Endothelial cell of umbilical vein (primary cell): Measurements from ENCODE around the gene DKK3. TPM values are rescaled to one million over a fixed set of nuclear protein-coding genes. Genes with fewer than 3 reads are reported as not detected.

Source experiments
- BruUV-seq: library from RNA; stranded (reverse); fragments of 400-500 nt; replicated peaks from 2 replicates; lab custom pipeline; 2021; lab: Mats Ljungman, UMichigan
- CTCF ChIA-PET: fragments of 300-600, 350-600 bp; sonication (Branson Sonifier 250); formaldehyde crosslinking; loops from one replicate; lab custom pipeline; 2021; ENCODE audit warnings: antibody characterized with exemption, inconsistent platforms; lab: Charles Lee
- POLR2A ChIA-PET: fragments of 300-600, 350-600 bp; sonication (Branson Sonifier 250); formaldehyde crosslinking; loops from one replicate; lab custom pipeline; 2021; ENCODE audit warnings: antibody characterized with exemption, inconsistent platforms; lab: Charles Lee
- DNase-seq: peaks from one replicate; pipeline ENCODE4 v3.0.0-alpha.2; 2011; ENCODE audit warnings: low read depth, low spot score
- FAIRE-seq: peaks from 2 replicates; lab custom pipeline; 2011; peaks lifted over from hg19 to GRCh38; lab: Jason Lieb, UNC
- H2AFZ ChIP-seq: 2 replicates; pipeline ENCODE4 v1.6.0; 2012; ENCODE audit warnings: low read depth, low read length, control low read depth, inconsistent platforms
- H3K27ac ChIP-seq: 2 replicates; pipeline ENCODE4 v1.5.1; 2011; ENCODE audit warnings: low read depth, mild to moderate bottlenecking, control low read depth, low read length, moderate library complexity; ENCODE audit not compliant: insufficient read depth
- H3K27me3 ChIP-seq, 2 experiments: 2 replicates each; pipeline versions ENCODE4 v1.6.0 to v1.6.1; 2011; ENCODE audit warnings: low read length in 2 of 2, mixed read lengths in 1 of 2; ENCODE audit not compliant: control insufficient read depth in 2 of 2, insufficient read depth in 2 of 2
- H3K36me3 ChIP-seq, 2 experiments: 2 replicates in 1 of 2; 3 replicates in 1 of 2; pipeline ENCODE4 v1.5.1; 2011; ENCODE audit warnings: low read length in 2 of 2, mild to moderate bottlenecking in 1 of 2, moderate library complexity in 1 of 2; ENCODE audit not compliant: control insufficient read depth in 2 of 2, insufficient read depth in 2 of 2; ENCODE audit errors: extremely low read depth in 1 of 2
- H3K4me1 ChIP-seq: 3 replicates; pipeline ENCODE4 v1.5.1; 2011; ENCODE audit warnings: mild to moderate bottlenecking, low read length; ENCODE audit not compliant: control insufficient read depth, insufficient read depth; ENCODE audit errors: extremely low read depth
- H3K4me2 ChIP-seq: 2 replicates; pipeline ENCODE4 v1.6.1; 2011; ENCODE audit warnings: low read length, control low read depth, mixed read lengths; ENCODE audit not compliant: insufficient read depth
- H3K4me3 ChIP-seq, 3 experiments: fragments of 200-600 bp in 1 of 3; sonication (generic), shearing (Covaris generic) in 1 of 3; replicated peaks in 1 of 3; 2 replicates each; pipeline ENCODE4 v1.5.1; 2011 to 2016; ENCODE audit warnings: control low read depth in 3 of 3, low read length in 3 of 3, mild to moderate bottlenecking in 2 of 3, inconsistent platforms in 1 of 3, low read depth in 1 of 3, moderate library complexity in 1 of 3; ENCODE audit not compliant: insufficient read depth in 1 of 3
- H3K79me2 ChIP-seq: 2 replicates; pipeline ENCODE4 v1.6.0; 2012; ENCODE audit warnings: low read length, inconsistent platforms; ENCODE audit not compliant: control insufficient read depth, insufficient read depth
- H3K9ac ChIP-seq: replicated peaks from 2 replicates; pipeline ENCODE3; 2011; ENCODE audit warnings: low read length, control low read depth; ENCODE audit not compliant: insufficient read depth; ENCODE audit errors: extremely low read depth
- H3K9me1 ChIP-seq: replicated peaks from 3 replicates; pipeline ENCODE4 v1.6.0; 2011; ENCODE audit warnings: mild to moderate bottlenecking, low read length; ENCODE audit not compliant: control insufficient read depth, insufficient read depth; ENCODE audit errors: extremely low read depth
- H3K9me3 ChIP-seq: replicated peaks from 2 replicates; pipeline ENCODE4 v1.5.1; 2012; ENCODE audit warnings: low read length, inconsistent platforms; ENCODE audit not compliant: control insufficient read depth, insufficient read depth
- H4K20me1 ChIP-seq: replicated peaks from 2 replicates; pipeline ENCODE3; 2011; ENCODE audit warnings: mild to moderate bottlenecking, low read length; ENCODE audit not compliant: control insufficient read depth, insufficient read depth; ENCODE audit errors: extremely low read depth
- CTCF ChIP-seq, 2 donors: IDR thresholded peaks; 1 replicate in 1 of 2; 2 replicates in 1 of 2; pipeline ENCODE4 v1.5.1; 2011; ENCODE audit warnings: low read length in 2 of 2, mild to moderate bottlenecking in 2 of 2, moderate library complexity in 2 of 2, control low read depth in 1 of 2, inconsistent platforms in 1 of 2, low read depth in 1 of 2; ENCODE audit not compliant: insufficient read depth in 1 of 2; ENCODE audit errors: extremely low read depth in 1 of 2
- EZH2 ChIP-seq: IDR thresholded peaks from 2 replicates; pipeline ENCODE4 v1.6.1; 2012; ENCODE audit warnings: borderline replicate concordance, low read depth, mild to moderate bottlenecking, moderate library complexity, low read length, inconsistent platforms; ENCODE audit not compliant: severe bottlenecking
- FOS ChIP-seq: IDR thresholded peaks from 2 replicates; pipeline ENCODE4 v1.6.1; 2011; ENCODE audit warnings: mild to moderate bottlenecking, low read length, moderate library complexity, borderline replicate concordance; ENCODE audit not compliant: insufficient read depth
- GATA2 ChIP-seq: IDR thresholded peaks from 2 replicates; pipeline ENCODE4 v1.7.0; 2011; ENCODE audit warnings: low read depth, mild to moderate bottlenecking, moderate library complexity, mixed read lengths, low read length; ENCODE audit not compliant: insufficient read length, insufficient read depth
- JUN ChIP-seq: IDR thresholded peaks from 2 replicates; pipeline ENCODE4 v1.6.1; 2011; ENCODE audit warnings: borderline replicate concordance, low read depth; ENCODE audit not compliant: insufficient read length, insufficient read depth
- MYC ChIP-seq: IDR thresholded peaks from one replicate; pipeline ENCODE4 v1.6.1; 2011; ENCODE audit warnings: mild to moderate bottlenecking, low read depth, low read length
- POLR2A ChIP-seq: IDR thresholded peaks from 2 replicates; pipeline ENCODE4 v1.6.1; 2012; ENCODE audit warnings: low read depth, mild to moderate bottlenecking, control low read depth, low read length
- POLR2AphosphoS5 ChIP-seq: IDR thresholded peaks from 2 replicates; pipeline ENCODE4 v1.6.1; 2012; ENCODE audit warnings: low read depth, mild to moderate bottlenecking, control low read depth, low read length, moderate library complexity; ENCODE audit not compliant: insufficient read depth
- dilution Hi-C: fragments of 300-500 bp; cut with MboI; formaldehyde crosslinking; loops from one replicate; pipeline ENCODE4 v1.15.0; 2019; ENCODE audit warnings: low sequenced_read_pairs; ENCODE audit not compliant: extremely low pct_ligation_motif_present
- intact Hi-C: fragments of 100-400 bp; cut with micrococcal nuclease; formaldehyde crosslinking; loops from one replicate; pipeline ENCODE4 v1.10.0; 2022
- polyA plus RNA-seq, 4 experiments: library from polyadenylated mRNA; depleted of rRNA in 3 of 4; stranded (reverse) in 3 of 4; unstranded in 1 of 4; fragments of >200 nt; gene quantifications; 2 replicates each; pipeline versions ENCODE4 v1.2.1 to v1.2.3, GENCODE V29; 2011 to 2012; ENCODE audit warnings: missing spikeins in 1 of 4
- total RNA-seq: library from RNA; stranded (reverse); gene quantifications from 2 replicates; pipeline ENCODE4 v1.2.3, GENCODE V29; 2021
- TF ChIP-seq, protein P1 (sequence below): IDR thresholded peaks from 2 replicates; pipeline ENCODE4 v1.6.1; 2011; ENCODE audit not compliant: insufficient read depth, insufficient read length

The DKK3 gene
- total and polyA plus RNA-seq, 2 donors (not counting 3 experiments of a cell fraction or from before 2014, with no cell fraction given): 131 to 335 TPM

DNA sequence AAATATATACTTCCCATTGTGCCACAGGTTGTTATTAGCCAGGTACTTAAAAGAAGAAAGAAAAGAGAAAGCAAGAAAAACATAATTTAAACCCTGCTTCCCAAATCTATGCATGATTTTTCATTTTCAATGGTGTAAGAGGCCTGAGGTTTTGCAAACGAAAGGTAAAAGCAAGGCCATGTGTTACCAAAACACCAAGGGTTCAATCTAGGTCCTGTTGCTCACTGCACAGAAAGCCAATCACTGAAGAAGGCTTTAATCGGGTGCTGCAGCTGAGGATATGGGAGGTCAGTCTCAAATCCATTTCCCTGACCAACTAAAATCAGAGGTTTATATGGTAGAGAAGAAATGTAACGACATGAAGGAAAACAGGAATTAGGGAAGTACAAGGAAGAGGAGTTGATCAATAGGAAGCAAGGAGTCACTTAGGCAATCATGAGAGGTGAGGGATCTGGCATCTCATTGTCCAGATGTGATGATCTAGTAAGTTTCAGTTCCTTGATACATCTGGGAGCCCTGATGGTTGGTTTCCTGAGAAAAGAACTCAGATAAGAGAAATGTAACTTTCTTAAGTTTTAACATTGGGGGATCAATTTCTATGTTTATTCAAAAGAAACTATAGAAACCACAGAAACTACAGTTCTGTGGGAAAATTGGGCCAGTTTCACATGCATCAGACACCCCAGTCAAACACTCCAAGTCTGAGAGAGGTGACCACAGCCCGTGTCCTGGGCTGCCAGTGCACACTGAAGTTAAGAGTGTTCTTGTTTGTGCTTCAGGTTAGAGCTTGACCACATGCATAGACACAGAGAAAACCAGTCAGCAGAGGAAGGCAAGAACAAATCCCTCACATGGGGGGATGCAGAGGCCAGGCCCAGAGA is 18.1 kb upstream of the DKK3 start:
- peaks cover 3% of the 10 kb centered on the region for H3K4me1 ChIP-seq
- no peak overlapping the region for H3K9ac ChIP-seq
- no peak overlapping the region for H3K4me2 ChIP-seq
- DNase-seq (no peak), FAIRE-seq (no peak)
- H3K27me3 ChIP-seq: no peaks in the 10 kb centered on the region
- H2AFZ ChIP-seq: no peak overlapping the region
- intact Hi-C loops (no loop called here), dilution Hi-C loops (no loop called here)
- CTCF ChIA-PET: interaction anchor here (1.2 kb wide), 2 partner anchors 18 to 26 kb away, joined by 3 to 5 read pairs; no protein-coding TSS in a partner anchor
- no peak for TF ChIP-seq POLR2A
- TF ChIP-seq MYC: no peak
- TF ChIP-seq GATA2: no peak
- no peak for TF ChIP-seq FOS
- TF ChIP-seq POLR2AphosphoS5: no peak
- no TSS peak for BruUV-seq
- H3K27ac ChIP-seq: no peak overlapping the region
- no peak overlapping the region for H3K4me3 ChIP-seq
- H4K20me1 ChIP-seq: no peaks in the 10 kb centered on the region
- POLR2A ChIA-PET: no interaction called here
- no peaks in the 10 kb centered on the region for H3K79me2 ChIP-seq
- H3K36me3 ChIP-seq: no peaks in the 10 kb centered on the region
- H3K9me3 ChIP-seq: no peaks in the 10 kb centered on the region
- H3K9me1 ChIP-seq: no peaks in the 10 kb centered on the region

GRCh38 chr11:12024254-12024926 is 16.0 kb upstream of the DKK3 start:
- Histone ChIP-seq H3K27me3 (no peaks in the 10 kb centered on the region), H3K4me3 (no peak overlapping the region), H3K9me1 (no peaks in the 10 kb centered on the region), H3K27ac (no peak overlapping the region), H3K4me1 (peaks cover 6% of the 10 kb centered on the region), H3K36me3 (no peaks in the 10 kb centered on the region), H3K9ac (no peak overlapping the region), H3K4me2 (no peak overlapping the region), H2AFZ (no peak overlapping the region), H3K9me3 (no peaks in the 10 kb centered on the region), H4K20me1 (no peaks in the 10 kb centered on the region), H3K79me2 (no peaks in the 10 kb centered on the region)
- dilution Hi-C loops: no loop called here
- FAIRE-seq (no peak), DNase-seq (no peak)
- CTCF ChIA-PET: interaction anchor here (1.8 kb wide), 1 partner anchor 20 kb away, joined by 5 read pairs; no protein-coding TSS in a partner anchor
- POLR2A ChIA-PET: no interaction called here
- no peak for TF ChIP-seq MYC
- TF ChIP-seq POLR2AphosphoS5: no peak
- no peak for TF ChIP-seq CTCF (IDR thresholded peaks at IDR 0.05; ENCODE audit: extremely low read depth in 1 of 2, insufficient read depth in 1 of 2, low read depth in 1 of 2, low read length in 2 of 2)
- no peak for TF ChIP-seq JUN
- no peak for TF ChIP-seq POLR2A
- TF ChIP-seq, protein P1, sequence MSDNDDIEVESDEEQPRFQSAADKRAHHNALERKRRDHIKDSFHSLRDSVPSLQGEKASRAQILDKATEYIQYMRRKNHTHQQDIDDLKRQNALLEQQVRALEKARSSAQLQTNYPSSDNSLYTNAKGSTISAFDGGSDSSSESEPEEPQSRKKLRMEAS: no peak
- TF ChIP-seq EZH2: no peak
- TF ChIP-seq FOS: no peak
- no peak for TF ChIP-seq GATA2
- BruUV-seq: no TSS peak
- intact Hi-C loops: no loop called here
